Activated T-helper 1 cell treated with anti-CD3 and anti-CD28 coated beads, Interleukin-12 subunit alpha, Interleukin-12 subunit beta, Interleukin-2, Interleukin-4 antibody, amounts not matched to agents 30 ng/mL and 10 ng/mL and 1 ng/mL, durations not matched to agents 14 hours and 24 hours and 36 hours (primary cell): ENCODE results near the gene AHNAK2. TPM values are rescaled to one million over a fixed set of nuclear protein-coding genes. Genes with fewer than 3 reads are reported as not detected.

ENCODE experiments used
- DNase-seq: peaks from one replicate; pipeline ENCODE4 v3.0.0; 2021; ENCODE audit warnings: low spot score
- H3K27ac Mint-ChIP-seq: one replicate; pipeline ENCODE4 v1.8.0; 2021; ENCODE audit warnings: mild to moderate bottlenecking, mixed read lengths
- H3K27me3 Mint-ChIP-seq: one replicate; pipeline ENCODE4 v1.8.0; 2022; ENCODE audit warnings: mild to moderate bottlenecking, moderate library complexity, mixed read lengths; ENCODE audit not compliant: insufficient read depth
- H3K36me3 Mint-ChIP-seq: one replicate; pipeline ENCODE4 v1.8.0; 2021; ENCODE audit warnings: low read depth, mixed read lengths
- H3K4me1 Mint-ChIP-seq: one replicate; pipeline ENCODE4 v1.8.0; 2021; ENCODE audit warnings: low read depth, mixed read lengths
- H3K4me3 Mint-ChIP-seq: one replicate; pipeline ENCODE4 v1.8.0; 2021; ENCODE audit warnings: mild to moderate bottlenecking, moderate library complexity, mixed read lengths
- H3K9me3 Mint-ChIP-seq: one replicate; pipeline ENCODE4 v1.8.0; 2021; ENCODE audit warnings: mixed read lengths
- intact Hi-C: fragments of 100-400 bp; cut with micrococcal nuclease; formaldehyde crosslinking; loops from one replicate; pipeline ENCODE4 v1.15.1; 2024
- total RNA-seq: library from RNA; stranded (reverse); gene quantifications from 2 replicates; pipeline ENCODE4 v1.2.3, GENCODE V29; 2022

AHNAK2 gene
- total RNA-seq, 1 donor from 2014 or later, result 0.05 TPM

- no peak overlapping the region for H3K27ac Mint-ChIP-seq
- no peaks in the 10 kb centered on the region for H3K9me3 Mint-ChIP-seq
- DNase-seq, result no peak
- intact Hi-C loops, result no loop called here
- peaks cover 11% of the 10 kb centered on the region for H3K27me3 Mint-ChIP-seq
- peaks cover 5% of the 10 kb centered on the region for H3K4me1 Mint-ChIP-seq
- no peak overlapping the region for H3K4me3 Mint-ChIP-seq
- H3K36me3 Mint-ChIP-seq, result peaks cover 2% of the 10 kb centered on the region
These were observed 40.3 kb downstream of the AHNAK2 start for GRCh38 chr14:104937694-104938365.

- Mint-ChIP-seq H3K4me3 (no peak overlapping the region), H3K9me3 (no peaks in the 10 kb centered on the region), H3K27me3 (peaks cover 11% of the 10 kb centered on the region), H3K36me3 (peaks cover 2% of the 10 kb centered on the region), H3K4me1 (peaks cover 5% of the 10 kb centered on the region), H3K27ac (no peak overlapping the region)
- intact Hi-C loops, result no loop called here
- no peak for DNase-seq
These were observed 41.0 kb downstream of the AHNAK2 start for GRCh38 chr14:104937161-104937560.

- Mint-ChIP-seq H3K36me3 (peaks cover 2% of the 10 kb centered on the region), H3K27ac (no peak overlapping the region), H3K9me3 (no peaks in the 10 kb centered on the region), H3K4me3 (no peak overlapping the region), H3K27me3 (peaks cover 11% of the 10 kb centered on the region), H3K4me1 (peaks cover 5% of the 10 kb centered on the region)
- no peak for DNase-seq
- intact Hi-C loops, result no loop called here
These were observed 41.6 kb downstream of the AHNAK2 start for GRCh38 chr14:104936361-104937155.

GRCh38 chr14:104935955-104936354 is 42.2 kb downstream of the AHNAK2 start:
- H3K27me3 Mint-ChIP-seq, result peaks cover 11% of the 10 kb centered on the region
- no peaks in the 10 kb centered on the region for H3K9me3 Mint-ChIP-seq
- peaks cover 2% of the 10 kb centered on the region for H3K36me3 Mint-ChIP-seq
- H3K27ac Mint-ChIP-seq, result no peak overlapping the region
- no peak overlapping the region for H3K4me3 Mint-ChIP-seq
- intact Hi-C loops, result loop anchor here (2.0 kb wide), 1 partner anchor 39 kb away; no protein-coding TSS in a partner anchor
- no peak for DNase-seq
- H3K4me1 Mint-ChIP-seq, result peaks cover 5% of the 10 kb centered on the region

- peak overlapping the region; percentile 87 for H3K4me3 Mint-ChIP-seq
- peaks cover 7% of the 10 kb centered on the region for H3K27me3 Mint-ChIP-seq
- intact Hi-C loops, result loop anchor here (2.0 kb wide), 1 partner anchor 38 kb away; no protein-coding TSS in a partner anchor
- H3K36me3 Mint-ChIP-seq, result peaks cover 2% of the 10 kb centered on the region
- no peaks in the 10 kb centered on the region for H3K9me3 Mint-ChIP-seq
- DNase-seq, result no peak
- H3K4me1 Mint-ChIP-seq, result peaks cover 5% of the 10 kb centered on the region
- H3K27ac Mint-ChIP-seq, result no peak overlapping the region
These were observed 43.0 kb downstream of the AHNAK2 start for GRCh38 chr14:104935026-104935650.

- Mint-ChIP-seq H3K27me3 (peaks cover 7% of the 10 kb centered on the region), H3K9me3 (no peaks in the 10 kb centered on the region), H3K4me3 (peak overlapping the region; percentile 87), H3K4me1 (peaks cover 5% of the 10 kb centered on the region), H3K27ac (peak overlapping the region; percentile 65), H3K36me3 (peaks cover 2% of the 10 kb centered on the region)
- DNase-seq, result no peak
- intact Hi-C loops, result loop anchor here (1.0 to 5.0 kb wide), 4 partner anchors 37 to 557 kb away; partner anchors contain the start of genes AHNAK2 and TEDC1
These were observed 44.1 kb downstream of the AHNAK2 start for GRCh38 chr14:104933746-104934733.

- Mint-ChIP-seq H3K27me3 (peaks cover 7% of the 10 kb centered on the region), H3K27ac (no peak overlapping the region), H3K9me3 (no peaks in the 10 kb centered on the region), H3K36me3 (peaks cover 2% of the 10 kb centered on the region), H3K4me3 (peak overlapping the region; percentile 49), H3K4me1 (peaks cover 5% of the 10 kb centered on the region)
- peak; percentile 84 for DNase-seq
- intact Hi-C loops, result loop anchor here (1.0 to 5.0 kb wide), 3 partner anchors 44 to 558 kb away; partner anchors contain the start of genes AHNAK2 and TEDC1
These were observed 45.2 kb downstream of the AHNAK2 start for GRCh38 chr14:104932676-104933631.

- Mint-ChIP-seq H3K9me3 (no peaks in the 10 kb centered on the region), H3K27me3 (peaks cover 4% of the 10 kb centered on the region), H3K4me1 (peaks cover 5% of the 10 kb centered on the region), H3K36me3 (peaks cover 2% of the 10 kb centered on the region), H3K27ac (no peak overlapping the region), H3K4me3 (no peak overlapping the region)
- intact Hi-C loops, result loop anchor here (5.0 kb wide), 1 partner anchor 45 kb away; the partner anchor contains the start of gene AHNAK2
- DNase-seq, result no peak
These were observed 46.2 kb downstream of the AHNAK2 start for GRCh38 chr14:104931771-104932675.

GRCh38 chr14:104931304-104931770 is 46.8 kb downstream of the AHNAK2 start:
- peaks cover 5% of the 10 kb centered on the region for H3K4me1 Mint-ChIP-seq
- intact Hi-C loops, result loop anchor here (5.0 kb wide), 1 partner anchor 46 kb away; the partner anchor contains the start of gene AHNAK2
- no peak overlapping the region for H3K27ac Mint-ChIP-seq
- H3K4me3 Mint-ChIP-seq, result no peak overlapping the region
- no peaks in the 10 kb centered on the region for H3K9me3 Mint-ChIP-seq
- peaks cover 2% of the 10 kb centered on the region for H3K36me3 Mint-ChIP-seq
- DNase-seq, result no peak
- H3K27me3 Mint-ChIP-seq, result peaks cover 4% of the 10 kb centered on the region

GRCh38 chr14:104930526-104931303 is 47.5 kb downstream of the AHNAK2 start:
- intact Hi-C loops, result loop anchor here (5.0 kb wide), 1 partner anchor 47 kb away; the partner anchor contains the start of gene AHNAK2
- no peak for DNase-seq
- H3K9me3 Mint-ChIP-seq, result no peaks in the 10 kb centered on the region
- no peak overlapping the region for H3K27ac Mint-ChIP-seq
- H3K36me3 Mint-ChIP-seq, result peaks cover 2% of the 10 kb centered on the region
- H3K4me1 Mint-ChIP-seq, result peaks cover 5% of the 10 kb centered on the region
- H3K27me3 Mint-ChIP-seq, result peaks cover 4% of the 10 kb centered on the region
- H3K4me3 Mint-ChIP-seq, result no peak overlapping the region
